Right ventricle myocardium superior (tissue), 1 donor: ENCODE data around the gene GRM8. TPM values are rescaled to one million over a fixed set of nuclear protein-coding genes. Genes with fewer than 3 reads are reported as not detected.
"Not testable (repeated sequence)": the region's sequence is repeated elsewhere in the genome, so short reads cannot be mapped to it uniquely, and the experiment has no call there.

ENCODE experiments used
- ATAC-seq: fragments of 200-7000 bp; cut with Tn5 transposase; one replicate; pipeline ENCODE4 v1.9.1; 2020; ENCODE audit warnings: mild to moderate bottlenecking; ENCODE audit not compliant: poor library complexity
- DNase-seq: peaks from one replicate; pipeline ENCODE4 v3.0.0-alpha.2; 2020
- intact Hi-C: fragments of 100-400 bp; cut with DNase I; formaldehyde crosslinking; loops from one replicate; pipeline ENCODE4 v1.11.2; 2022
- total RNA-seq: library from RNA; stranded (reverse); fragmentation: NEBNext Ultra II Directional; extraction: Animal tissue kit (Norgen Biotek cat#: 25700); gene quantifications from one replicate; pipeline ENCODE4 v1.2.1, GENCODE V29; 2021
- donor health status: DM: no; HTN: yes; CAD: no; lungs with severe emphysema.

Gene GRM8
- total RNA-seq, 1 donor from 2014 or later, result not detected

GRCh38 chr7:126720232-126720631, 532.5 kb downstream of the GRM8 start:
- no peak for ATAC-seq
- DNase-seq, result no peak
- intact Hi-C loops, result no loop called here

- intact Hi-C loops, result no loop called here
- ATAC-seq (no peak), DNase-seq (no peak)
Measured at GRCh38 chr7:126718419-126718818, 534.3 kb downstream of the GRM8 start.

GRCh38 chr7:126716321-126716720, 536.4 kb downstream of the GRM8 start:
- intact Hi-C loops, result no loop called here
- ATAC-seq (no peak), DNase-seq (no peak)

GRCh38 chr7:126715076-126715475, 537.7 kb downstream of the GRM8 start:
- DNase-seq (no peak), ATAC-seq (no peak)
- intact Hi-C loops, result no loop called here

- intact Hi-C loops, result no loop called here
- ATAC-seq (no peak), DNase-seq (no peak)
Measured at GRCh38 chr7:126702242-126703016, 550.3 kb downstream of the GRM8 start.

- intact Hi-C loops, result no loop called here
- ATAC-seq (no peak), DNase-seq (no peak)
Measured at GRCh38 chr7:126700807-126701604, 551.7 kb downstream of the GRM8 start.

- ATAC-seq (no peak), DNase-seq (no peak)
- intact Hi-C loops, result no loop called here
Measured at GRCh38 chr7:126699707-126700106, 553.0 kb downstream of the GRM8 start.

GRCh38 chr7:126698909-126699308, 553.8 kb downstream of the GRM8 start:
- intact Hi-C loops, result no loop called here
- ATAC-seq (no peak), DNase-seq (no peak)

GRCh38 chr7:126698446-126698845, 554.3 kb downstream of the GRM8 start:
- DNase-seq, result no peak
- ATAC-seq, result no peak
- intact Hi-C loops, result no loop called here

GRCh38 chr7:126696256-126697038, 556.3 kb downstream of the GRM8 start:
- ATAC-seq (no peak), DNase-seq (no peak)
- intact Hi-C loops, result no loop called here

- ATAC-seq, result no peak
- DNase-seq, result no peak
- intact Hi-C loops, result no loop called here
Measured at GRCh38 chr7:126690848-126691751, 561.6 kb downstream of the GRM8 start.

GRCh38 chr7:126690104-126690503, 562.6 kb downstream of the GRM8 start:
- DNase-seq, result no peak

GRCh38 chr7:126689037-126689436, 563.7 kb downstream of the GRM8 start:
- ATAC-seq, result no peak
- intact Hi-C loops, result no loop called here
- DNase-seq, result no peak

More at GRCh38 chr7:126690104-126690503, 562.6 kb downstream of the GRM8 start:
- ATAC-seq, result no peak
- intact Hi-C loops, result no loop called here

- intact Hi-C loops, result no loop called here
- ATAC-seq, result no peak
- no peak for DNase-seq
Measured at GRCh38 chr7:126686474-126686873, 566.3 kb downstream of the GRM8 start.

- no peak for DNase-seq
- no peak for ATAC-seq
- intact Hi-C loops, result no loop called here
Measured at GRCh38 chr7:126685596-126685995, 567.1 kb downstream of the GRM8 start.

GRCh38 chr7:126685018-126685573, 567.6 kb downstream of the GRM8 start:
- intact Hi-C loops, result no loop called here
- ATAC-seq (no peak), DNase-seq (peak; percentile 30)

- ATAC-seq (no peak), DNase-seq (no peak)
- intact Hi-C loops, result no loop called here
Measured at GRCh38 chr7:126682176-126682575, 570.6 kb downstream of the GRM8 start.

- intact Hi-C loops, ATAC-seq, DNase-seq: not testable (repeated sequence)
Measured at GRCh38 chr7:126668762-126669161, 584.0 kb downstream of the GRM8 start.
